ENCODE results near the gene PDLIM5. TPM values are rescaled to one million over a fixed set of nuclear protein-coding genes. Genes with fewer than 3 reads are reported as not detected.
"Not testable (repeated sequence)": the region's sequence is repeated elsewhere in the genome, so short reads cannot be mapped to it uniquely, and the experiment has no call there.

Gene PDLIM5
- total RNA-seq, 2 donors from 2014 or later = 418 to 594 TPM

DNA sequence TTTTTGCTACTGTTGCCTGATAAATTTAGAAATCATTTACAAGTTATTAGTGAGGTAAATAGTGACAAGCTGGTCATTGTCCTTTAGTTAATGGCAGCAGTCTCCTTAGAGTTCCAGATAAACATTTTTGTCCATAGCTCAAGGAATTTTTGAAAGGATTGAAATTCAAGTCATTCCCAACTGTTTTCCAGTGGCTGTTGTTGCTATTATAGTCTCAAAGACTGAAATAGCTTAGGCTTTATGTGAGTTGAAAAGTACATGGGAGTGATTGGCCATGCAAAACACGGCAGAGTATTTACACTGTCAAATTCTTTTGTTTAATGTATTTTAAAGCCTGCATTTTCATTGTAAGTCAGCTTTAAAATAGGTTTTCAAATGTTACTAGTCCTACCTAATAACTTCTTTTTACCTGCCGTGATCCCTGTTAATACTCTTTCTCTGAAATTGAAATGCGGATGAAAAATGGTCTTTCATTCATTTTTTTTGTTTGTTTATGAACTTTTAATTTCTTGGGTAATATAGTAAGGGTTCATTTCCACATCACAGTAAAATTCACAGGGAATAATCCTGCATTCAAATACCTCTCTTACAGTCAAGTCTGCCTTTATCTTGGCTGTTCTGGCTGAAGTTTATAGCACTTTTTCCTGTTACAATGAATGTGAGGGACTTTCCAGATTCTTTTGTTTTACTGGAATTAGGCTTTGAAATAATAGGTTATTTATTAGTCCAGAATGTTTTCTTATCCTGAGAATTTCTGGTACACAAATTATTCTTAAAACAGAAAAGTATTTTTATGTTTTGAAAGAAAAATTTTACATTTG, 85.1 kb downstream of the PDLIM5 start:
- no peak for DNase-seq (ENCODE audit: low spot score)
- intact Hi-C loops (cut with DNase I) = no loop called here

DNA sequence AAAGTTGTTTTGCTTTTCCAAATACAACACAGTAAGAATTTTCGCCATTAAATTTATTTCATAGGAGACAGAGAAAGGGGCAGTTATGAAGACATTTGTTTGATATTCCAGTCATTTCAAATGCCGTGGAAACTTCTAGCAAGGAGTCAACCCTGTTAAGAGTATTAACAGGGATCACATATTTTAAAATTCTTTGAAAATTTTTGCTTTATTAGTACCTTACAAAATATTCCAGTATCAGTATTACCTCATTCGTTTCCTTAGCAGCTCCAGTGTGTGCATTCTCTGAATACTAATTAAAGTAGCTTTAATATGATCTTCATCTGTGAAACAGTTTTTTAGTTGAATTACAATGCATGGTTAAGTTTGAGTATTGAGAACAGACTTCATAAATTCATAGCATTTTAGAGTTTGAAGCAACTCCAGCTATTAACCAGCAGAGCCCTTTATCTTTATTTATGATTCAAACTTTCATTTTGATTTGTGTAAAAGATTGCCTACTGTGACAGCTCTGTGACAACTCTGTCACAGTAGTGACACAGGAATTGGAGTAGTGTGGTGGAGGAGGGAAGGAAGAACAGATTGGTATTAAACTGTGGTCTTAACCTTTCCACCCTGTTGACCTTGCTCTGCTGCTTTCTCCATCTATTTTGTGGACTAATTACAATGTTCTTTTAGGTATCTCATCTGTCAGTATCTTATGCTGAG, 86.3 kb downstream of the PDLIM5 start:
- intact Hi-C loops (cut with DNase I) = no loop called here
- no peak for DNase-seq (ENCODE audit: low spot score)

DNA sequence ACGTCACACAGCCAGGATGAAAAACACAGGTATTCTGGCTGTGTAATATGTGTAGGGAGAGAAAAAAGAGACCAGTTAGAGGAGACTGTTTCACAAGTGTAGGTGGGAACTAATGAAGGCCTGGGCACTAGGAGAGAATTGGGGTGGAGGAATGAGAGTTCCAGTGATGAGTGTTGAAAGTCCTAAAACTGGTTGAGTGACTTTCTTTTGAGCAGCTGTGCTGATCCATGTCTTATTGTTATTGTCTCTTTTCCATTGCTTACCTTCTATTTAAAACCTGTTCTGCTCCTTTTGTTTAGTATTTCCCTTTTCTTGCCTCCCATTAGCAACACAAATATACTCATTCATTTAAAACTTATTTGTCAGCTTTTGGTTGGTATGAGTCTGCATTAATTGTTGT, 88.7 kb downstream of the PDLIM5 start:
- intact Hi-C loops (cut with DNase I) = no loop called here
- DNase-seq (ENCODE audit: low spot score) = no peak

DNA sequence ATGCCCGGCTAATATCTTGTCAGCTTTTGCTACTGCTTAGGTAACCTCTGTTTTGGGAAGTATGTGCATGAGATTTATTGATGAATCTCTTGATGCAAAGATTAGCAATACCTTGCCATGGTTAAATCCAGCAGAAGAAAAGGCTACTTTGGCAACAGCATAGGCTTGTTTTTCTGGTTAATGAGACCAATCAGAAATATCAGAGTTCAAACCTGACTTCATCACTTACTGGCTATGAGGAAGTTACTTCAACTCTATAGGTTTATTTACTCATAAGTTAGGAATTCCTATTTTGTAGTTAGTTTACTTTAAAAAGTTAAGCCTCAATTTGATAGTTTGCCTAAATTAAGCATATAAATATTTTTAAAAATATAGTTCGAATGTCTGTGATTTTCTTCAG, 93.1 kb downstream of the PDLIM5 start:
- no peak for DNase-seq (ENCODE audit: low spot score)
- intact Hi-C loops (cut with DNase I) = no loop called here

DNA sequence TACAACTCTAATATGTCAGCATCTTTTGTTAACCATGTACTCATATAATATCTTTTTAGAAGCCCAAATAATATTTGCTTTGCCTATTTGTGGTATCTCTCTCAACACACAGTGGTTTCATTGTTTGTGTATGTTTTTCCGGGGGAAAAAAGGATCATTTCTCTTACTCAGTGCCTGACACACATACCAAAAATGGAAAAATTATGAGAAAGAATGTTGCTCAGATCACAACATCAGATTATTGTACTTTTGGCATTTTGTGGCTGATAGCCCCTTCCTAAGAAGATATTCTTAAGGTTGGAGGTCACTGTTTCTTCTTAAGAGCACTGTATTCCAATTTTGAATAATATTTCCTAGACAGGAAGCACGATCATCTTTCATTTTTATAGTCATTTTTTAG, 93.6 kb downstream of the PDLIM5 start:
- intact Hi-C loops (cut with DNase I) = no loop called here
- no peak for DNase-seq (ENCODE audit: low spot score)

DNA sequence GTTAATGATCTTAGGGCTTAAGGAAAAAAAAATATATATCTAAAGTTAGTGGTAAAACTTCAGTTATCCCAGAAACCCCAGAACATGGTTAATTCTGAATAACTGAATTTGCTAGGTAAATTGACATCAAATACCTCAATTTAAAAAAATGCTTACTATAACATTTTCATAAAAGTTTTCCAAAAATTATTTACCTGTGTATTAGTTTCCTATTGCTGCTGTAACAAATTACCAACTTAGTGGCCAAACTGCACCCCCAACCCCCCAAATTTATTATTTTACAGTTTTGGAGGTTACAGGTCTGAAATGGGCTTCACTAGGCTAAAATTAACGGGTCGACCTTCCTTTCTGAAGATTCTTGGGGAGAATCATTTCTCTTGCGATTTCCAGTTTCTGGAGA, 95.2 kb downstream of the PDLIM5 start:
- intact Hi-C loops (cut with DNase I) = no loop called here
- no peak for DNase-seq (ENCODE audit: low spot score)

DNA sequence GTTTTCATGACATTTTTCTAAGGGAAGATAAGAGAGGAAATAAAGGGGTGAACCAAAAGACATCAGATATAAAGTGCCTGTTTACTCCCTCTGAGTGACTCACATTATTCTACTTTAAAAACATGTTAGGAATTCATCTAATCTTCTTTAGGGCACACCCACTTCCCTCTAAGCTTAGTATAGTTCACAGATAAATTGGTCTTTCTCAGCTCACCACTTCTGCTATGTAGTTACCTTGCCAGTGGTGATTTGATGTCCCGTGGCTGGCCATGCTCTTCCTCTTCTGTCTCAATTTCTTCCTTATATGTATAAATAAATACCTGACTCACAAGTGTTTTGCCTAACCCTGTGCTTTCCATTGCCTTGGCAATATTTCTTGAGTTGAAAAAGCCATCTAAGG, 96.8 kb downstream of the PDLIM5 start:
- intact Hi-C loops (cut with DNase I) = no loop called here
- DNase-seq (ENCODE audit: low spot score) = no peak

DNA sequence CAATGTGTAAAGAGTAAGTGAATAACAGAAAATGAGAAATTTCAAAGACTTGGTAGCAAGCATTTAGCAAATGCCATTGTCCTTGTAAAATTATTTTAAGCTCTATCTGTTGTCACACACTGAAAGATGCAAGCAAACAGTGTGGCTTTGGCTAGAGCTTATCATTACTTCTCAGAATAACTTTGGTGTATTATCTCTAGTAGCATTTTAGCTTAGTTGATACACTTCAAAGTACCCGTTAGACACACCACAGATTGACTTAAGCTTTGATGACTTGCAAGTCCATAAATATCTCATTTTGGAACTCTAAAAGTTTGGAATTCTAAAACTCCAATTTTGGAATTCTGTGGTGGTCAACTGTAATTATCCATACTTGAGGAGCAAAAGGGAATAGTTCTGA, 98.6 kb downstream of the PDLIM5 start:
- intact Hi-C loops (cut with DNase I) = no loop called here
- no peak for DNase-seq (ENCODE audit: low spot score)

DNA sequence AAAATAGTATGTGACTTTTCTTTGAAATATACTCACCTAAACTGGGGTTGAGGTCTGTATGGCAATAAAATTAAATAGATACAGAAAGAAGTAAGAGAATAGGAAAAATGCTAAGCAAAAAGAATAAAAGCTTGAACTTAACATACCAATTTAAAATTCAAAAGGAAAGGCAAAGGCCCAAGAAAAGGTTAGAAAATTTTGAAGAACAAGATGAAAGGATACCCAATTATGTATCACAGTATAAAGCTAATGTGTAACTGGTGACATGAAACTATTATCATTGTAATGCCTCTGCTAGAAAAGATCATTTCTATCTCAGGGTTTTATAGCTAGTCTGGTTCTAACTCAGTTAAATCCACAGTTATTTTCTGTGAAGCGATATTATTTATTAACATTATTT, 99.1 kb downstream of the PDLIM5 start:
- no peak for DNase-seq (ENCODE audit: low spot score)
- intact Hi-C loops (cut with DNase I) = no loop called here

DNA sequence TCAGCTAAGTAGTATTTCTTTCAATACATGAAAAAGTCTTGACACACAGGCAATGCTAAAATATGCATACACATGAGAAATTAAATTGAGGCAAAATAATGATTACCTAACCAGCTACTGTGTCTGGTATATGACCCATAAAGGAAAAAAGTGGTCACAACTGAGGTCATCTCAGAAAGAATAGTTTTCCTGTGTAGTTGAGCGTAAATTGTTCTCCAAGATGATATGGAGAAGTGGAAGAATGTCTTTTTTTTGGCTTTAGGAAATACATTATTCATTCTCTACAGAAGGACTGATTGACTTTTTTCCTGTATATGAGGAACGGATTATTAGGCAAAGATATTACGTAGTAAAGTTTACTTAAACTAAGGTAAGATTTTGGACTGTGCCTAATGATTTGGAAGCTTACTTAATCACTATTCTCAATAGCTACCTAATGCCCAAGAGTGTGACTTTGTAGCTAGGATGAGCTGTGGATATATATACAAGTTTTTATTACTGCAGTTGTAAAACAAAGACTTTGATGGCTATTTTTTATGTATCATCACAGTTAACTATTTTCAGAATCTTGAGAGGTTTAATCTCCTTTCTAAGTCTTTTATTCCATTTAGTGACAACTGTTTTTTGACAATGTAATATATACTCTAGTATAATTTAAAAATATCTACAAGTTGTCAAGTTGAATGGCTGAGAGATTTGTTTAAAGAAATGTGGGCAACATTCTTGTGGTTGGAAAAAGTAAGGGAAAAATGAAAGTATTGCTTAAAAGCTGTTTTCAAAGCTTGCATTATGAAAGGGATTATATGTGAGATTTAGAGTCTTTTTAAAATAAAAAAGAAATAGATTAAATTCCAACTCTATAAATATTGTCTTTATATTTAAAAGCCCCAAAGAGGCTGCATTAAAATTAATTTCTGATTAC, 100.2 kb downstream of the PDLIM5 start:
- intact Hi-C loops (cut with DNase I) = no loop called here
- DNase-seq (ENCODE audit: low spot score) = no peak

DNA sequence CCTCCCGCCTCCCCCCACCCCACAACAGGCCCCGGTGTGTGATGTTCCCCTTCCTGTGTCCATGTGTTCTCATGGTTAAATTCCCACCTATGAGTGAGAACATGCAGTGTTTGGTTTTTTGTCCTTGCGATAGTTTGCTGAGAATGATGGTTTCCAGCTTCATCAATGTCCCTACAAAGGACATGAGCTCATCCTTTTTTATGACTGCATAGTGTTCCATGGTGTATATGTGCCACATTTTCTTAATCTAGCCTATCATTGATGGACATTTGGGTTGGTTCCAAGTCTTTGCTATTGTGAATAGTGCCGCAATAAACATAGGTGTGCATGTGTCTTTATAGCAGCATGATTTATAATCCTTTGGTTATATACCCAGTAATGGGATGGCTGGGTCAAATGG, 104.3 kb downstream of the PDLIM5 start:
- intact Hi-C loops (cut with DNase I); DNase-seq (ENCODE audit: low spot score): not testable (repeated sequence)

DNA sequence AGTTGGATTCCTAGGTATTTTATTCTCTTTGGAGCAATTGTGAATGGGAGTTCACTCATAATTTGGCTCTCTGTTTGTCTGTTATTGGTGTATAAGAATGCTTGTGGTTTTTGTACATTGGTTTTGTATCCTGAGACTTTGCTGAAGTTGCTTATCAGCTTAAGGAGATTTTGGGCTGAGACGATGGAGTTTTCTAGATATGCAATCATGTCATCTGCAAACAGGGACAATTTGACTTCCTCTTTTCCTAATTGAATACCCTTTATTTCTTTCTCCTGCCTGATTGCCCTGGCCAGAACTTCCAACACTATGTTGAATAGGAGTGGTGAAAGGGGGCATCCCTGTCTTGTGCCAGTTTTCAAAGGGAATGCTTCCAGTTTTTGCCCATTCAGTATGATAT, 105.9 kb downstream of the PDLIM5 start:
- intact Hi-C loops (cut with DNase I); DNase-seq (ENCODE audit: low spot score): not testable (repeated sequence)

DNA sequence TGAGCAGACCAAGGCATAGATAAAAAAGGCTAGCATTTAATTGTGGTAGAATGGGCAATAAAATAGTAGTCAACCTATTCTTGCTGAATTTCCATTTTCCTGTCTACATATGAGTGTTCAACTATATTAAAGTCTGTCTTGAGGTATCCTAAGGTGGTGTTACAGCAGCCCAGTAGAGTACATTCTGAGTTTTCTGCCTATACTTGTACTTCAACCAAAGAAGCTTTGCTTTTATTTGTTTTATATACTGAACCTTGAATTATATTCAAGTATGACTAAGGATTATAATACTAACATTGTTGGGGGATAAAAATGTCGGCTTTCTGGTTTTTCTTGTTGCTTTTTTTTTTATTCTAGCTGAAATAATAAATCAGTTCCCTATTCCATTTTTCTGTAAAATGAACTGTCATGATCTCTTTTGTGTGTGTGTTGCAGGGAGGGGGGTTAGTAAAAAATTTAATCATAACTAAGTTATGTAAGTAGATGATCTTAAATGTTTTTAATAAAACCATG, 106.7 kb downstream of the PDLIM5 start:
- no peak for DNase-seq (ENCODE audit: low spot score)

DNA sequence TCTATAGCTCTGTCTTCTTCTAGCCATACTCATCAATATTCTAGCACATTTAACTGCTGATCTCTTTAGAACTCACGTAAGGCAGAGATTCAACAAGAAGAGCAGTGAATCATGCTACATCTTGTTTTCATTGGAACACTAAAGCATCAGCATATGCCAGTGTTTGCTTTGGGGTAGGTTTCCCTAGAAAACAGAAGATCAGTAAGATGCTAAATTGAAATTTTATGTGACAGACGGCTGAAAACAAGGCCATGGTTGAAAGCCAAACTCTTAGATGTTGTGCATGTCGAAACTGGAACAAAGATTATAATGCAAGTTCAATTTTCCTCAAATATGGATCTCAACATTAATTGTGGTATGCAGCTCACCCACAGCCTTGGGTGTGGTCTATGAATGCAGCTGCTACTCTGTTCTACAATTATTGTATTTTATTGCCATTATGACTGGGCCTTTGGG, 107.6 kb downstream of the PDLIM5 start:
- DNase-seq (ENCODE audit: low spot score) = no peak
- intact Hi-C loops (cut with DNase I) = no loop called here

More for the DNA sequence above, 106.7 kb downstream of the PDLIM5 start:
- intact Hi-C loops (cut with DNase I) = no loop called here

DNA sequence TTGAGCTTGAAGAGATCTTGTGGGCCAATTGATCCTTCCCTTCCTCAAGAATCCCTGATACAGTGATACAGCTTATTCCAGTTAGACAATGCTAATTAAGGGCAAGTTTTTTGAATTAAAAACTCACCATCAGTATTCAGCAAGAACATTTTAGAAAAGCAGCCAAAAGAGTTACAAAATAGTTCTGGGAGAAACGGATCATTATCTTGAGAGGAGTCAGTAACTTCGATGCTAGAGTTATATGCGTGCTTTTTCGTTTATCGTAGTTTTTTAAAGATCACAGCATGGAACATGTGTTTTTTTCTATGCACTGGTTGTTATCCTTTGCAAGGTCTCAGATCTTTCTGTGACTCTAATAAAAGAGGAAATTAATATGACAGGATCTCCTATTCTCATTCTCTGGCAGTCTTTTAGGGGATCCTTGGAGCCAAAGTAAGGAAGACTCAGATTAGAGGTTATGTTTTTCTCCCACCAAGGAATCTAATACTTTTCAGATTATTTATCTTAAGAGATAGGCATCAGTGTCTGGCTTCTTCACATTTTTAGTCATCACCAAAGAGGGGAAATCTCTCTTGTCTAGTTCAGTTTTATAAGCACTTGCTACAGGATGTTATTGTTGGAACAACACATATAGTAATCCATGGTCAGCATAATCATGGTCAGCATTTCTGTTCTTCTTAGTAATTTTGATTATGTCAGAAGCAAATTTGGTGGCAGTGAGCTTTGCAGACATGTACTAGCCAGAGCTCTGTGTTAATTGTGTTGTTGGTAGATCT, 109.7 kb downstream of the PDLIM5 start:
- intact Hi-C loops (cut with DNase I) = no loop called here
- no peak for DNase-seq (ENCODE audit: low spot score)

DNA sequence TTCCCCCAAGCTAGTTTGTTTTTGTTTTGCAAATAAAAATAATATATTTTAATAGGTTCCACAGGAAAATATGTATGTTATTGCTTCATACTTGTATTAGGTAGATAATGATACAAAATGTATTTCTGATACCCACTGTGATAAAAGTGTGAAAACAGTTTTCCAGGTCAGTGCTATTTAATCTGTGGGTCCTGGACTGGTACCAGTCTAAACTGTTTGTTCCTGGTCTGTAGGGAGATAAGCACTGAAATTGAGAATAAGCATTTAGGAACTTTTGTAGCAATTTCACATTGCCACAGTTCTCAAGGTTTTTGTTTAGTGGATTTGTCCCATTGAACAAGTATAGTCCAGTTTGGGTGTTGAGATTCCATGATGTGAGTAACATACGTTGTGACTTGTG, 110.5 kb downstream of the PDLIM5 start:
- DNase-seq (ENCODE audit: low spot score) = no peak
- intact Hi-C loops (cut with DNase I) = no loop called here

DNA sequence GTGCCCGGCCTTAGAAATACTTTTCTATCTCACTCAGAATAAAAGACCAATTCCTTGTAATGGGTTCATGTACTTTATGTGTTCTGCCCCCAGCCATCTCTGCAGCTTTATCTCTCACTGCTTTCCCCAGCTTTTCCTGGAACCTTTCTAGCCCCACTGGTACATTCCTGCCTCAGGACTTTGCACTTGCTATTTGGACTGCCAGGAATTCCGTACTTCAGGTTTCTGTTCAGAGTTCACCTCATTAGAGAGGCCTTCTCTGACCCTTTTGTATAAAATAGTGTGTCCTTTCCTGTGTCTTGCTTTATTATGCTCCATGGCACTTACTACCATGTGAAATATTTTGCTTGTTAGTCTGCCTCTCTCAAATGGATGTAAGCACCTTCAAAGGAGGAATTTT, 112.5 kb downstream of the PDLIM5 start:
- no peak for DNase-seq (ENCODE audit: low spot score)
- intact Hi-C loops (cut with DNase I) = no loop called here

DNA sequence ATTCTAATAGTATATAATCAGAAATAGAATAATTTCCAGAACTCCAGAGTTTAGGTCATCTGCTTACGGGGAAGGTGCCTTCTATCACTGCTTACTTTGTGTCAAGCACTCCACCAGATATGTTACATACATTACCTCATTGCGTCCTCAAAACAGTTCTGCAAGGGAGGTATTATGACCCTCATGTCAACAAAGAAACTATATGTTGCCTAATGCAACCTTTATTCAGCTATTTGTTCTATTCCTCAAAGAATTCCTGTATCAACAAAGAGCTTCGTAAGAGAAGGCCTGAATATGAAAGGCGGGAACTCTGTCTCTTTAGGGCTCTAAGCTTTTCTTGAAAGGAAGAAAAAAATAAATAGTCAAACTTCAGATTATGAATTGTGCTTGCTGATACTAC, 114.7 kb downstream of the PDLIM5 start:
- intact Hi-C loops (cut with DNase I) = no loop called here
- no peak for DNase-seq (ENCODE audit: low spot score)

DNA sequence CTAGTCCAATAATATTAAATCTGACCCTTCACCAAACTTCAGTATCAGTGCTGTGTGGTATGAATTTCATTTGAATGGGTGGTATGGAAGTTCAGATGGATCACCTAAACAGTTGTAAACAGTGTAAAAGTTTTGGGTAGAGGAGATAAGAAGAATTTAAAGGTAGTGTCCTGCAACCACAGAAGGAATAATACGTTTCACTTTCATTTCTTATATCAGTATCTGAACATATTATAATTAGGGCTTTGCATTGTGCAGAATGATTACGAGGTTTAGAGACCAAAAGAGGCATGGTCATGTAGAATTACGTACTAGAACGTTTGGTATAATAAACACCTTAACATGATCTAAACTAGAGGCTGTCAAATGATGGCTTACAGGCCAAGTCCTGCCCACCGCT, 116.1 kb downstream of the PDLIM5 start:
- intact Hi-C loops (cut with DNase I) = no loop called here
- no peak for DNase-seq (ENCODE audit: low spot score)

Data from posterior vena cava (tissue), 2 donors.